Brain microvascular endothelial cell (primary cell): ENCODE results near the gene LRRC26.

Experiments used
- DNase-seq: peaks from one replicate; pipeline ENCODE4 v3.0.0-alpha.2; 2020
- H3K27ac ChIP-seq: fragments of 250-450 bp; sonication (Bioruptor Pico); 2 replicates; pipeline ENCODE4 v1.5.1; 2020; ENCODE audit warnings: mild to moderate bottlenecking, moderate library complexity
- H3K27me3 ChIP-seq: fragments of 250-450 bp; sonication (Bioruptor Pico); replicated peaks from 2 replicates; pipeline ENCODE4 v1.5.1; 2020; ENCODE audit warnings: mild to moderate bottlenecking
- H3K36me3 ChIP-seq: fragments of 250-450 bp; sonication (Bioruptor Pico); replicated peaks from 2 replicates; pipeline ENCODE4 v1.5.1; 2020; ENCODE audit warnings: mild to moderate bottlenecking
- H3K4me3 ChIP-seq: 2 replicates; pipeline ENCODE4 v1.5.1; 2011; ENCODE audit warnings: low read depth, mild to moderate bottlenecking, control low read depth, low read length, moderate library complexity
- in situ Hi-C: cut with HindIII; loops from 2 replicates; pipeline ENCODE4 v1.10.0; 2017; ENCODE audit warnings: low sequenced_read_pairs, low pct_ligation_motif_present
- TF ChIP-seq, protein P1 (sequence below): IDR thresholded peaks from 2 replicates; pipeline ENCODE4 v1.5.1; 2011; ENCODE audit warnings: low read depth, mild to moderate bottlenecking, moderate library complexity, low read length, control low read depth, inconsistent platforms; ENCODE audit errors: missing control alignments

Gene LRRC26

DNA sequence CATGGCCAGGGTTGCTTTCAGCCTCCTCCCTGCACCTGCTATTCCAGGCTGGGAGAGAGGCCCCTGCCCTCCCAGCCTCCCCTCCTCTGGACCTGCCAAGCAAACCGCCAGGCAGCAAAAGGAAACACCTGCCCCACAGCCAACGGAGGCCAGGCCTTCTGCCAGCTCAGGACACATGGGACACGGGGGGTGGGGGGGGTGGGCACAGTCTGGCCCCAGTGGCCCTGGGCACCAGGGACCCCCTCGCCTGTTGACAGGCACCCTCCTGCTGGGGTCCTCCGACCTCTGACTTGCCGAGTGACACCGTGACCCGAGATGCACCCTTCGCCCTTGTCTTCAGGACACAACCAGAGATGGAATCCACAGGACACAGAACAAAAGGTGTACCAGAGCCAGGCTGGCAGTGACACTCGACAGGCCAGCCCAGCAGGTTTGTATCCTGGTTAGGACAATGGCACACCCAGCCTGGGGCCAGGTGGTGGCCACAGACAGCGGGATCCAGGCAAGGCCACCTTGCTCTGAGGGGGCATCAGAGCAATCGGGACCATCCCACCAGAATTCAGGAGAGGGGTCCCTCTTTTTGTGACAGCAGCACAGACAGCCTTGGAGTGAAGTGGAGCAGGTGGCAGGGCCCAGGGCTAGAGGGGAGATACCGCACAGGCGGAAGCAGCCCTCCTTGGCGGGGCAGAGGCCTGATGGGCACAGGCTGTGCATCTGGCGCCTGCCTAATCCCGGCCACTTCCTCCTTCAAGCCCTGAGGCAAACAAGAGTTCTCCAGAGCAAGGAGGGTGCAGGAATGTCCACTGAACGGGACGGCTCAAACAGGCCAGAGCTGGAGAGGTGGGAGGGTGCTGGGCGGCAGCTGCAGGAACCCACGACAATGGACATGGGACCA, 3.3 kb upstream of the LRRC26 start:
- Histone ChIP-seq H3K36me3 (peaks cover 7% of the 10 kb centered on the region), H3K27ac (no peak overlapping the region), H3K4me3 (no peak overlapping the region), H3K27me3 (peaks cover 38% of the 10 kb centered on the region)
- in situ Hi-C loops: no loop called here
- DNase-seq: no peak
- TF ChIP-seq, protein P1, sequence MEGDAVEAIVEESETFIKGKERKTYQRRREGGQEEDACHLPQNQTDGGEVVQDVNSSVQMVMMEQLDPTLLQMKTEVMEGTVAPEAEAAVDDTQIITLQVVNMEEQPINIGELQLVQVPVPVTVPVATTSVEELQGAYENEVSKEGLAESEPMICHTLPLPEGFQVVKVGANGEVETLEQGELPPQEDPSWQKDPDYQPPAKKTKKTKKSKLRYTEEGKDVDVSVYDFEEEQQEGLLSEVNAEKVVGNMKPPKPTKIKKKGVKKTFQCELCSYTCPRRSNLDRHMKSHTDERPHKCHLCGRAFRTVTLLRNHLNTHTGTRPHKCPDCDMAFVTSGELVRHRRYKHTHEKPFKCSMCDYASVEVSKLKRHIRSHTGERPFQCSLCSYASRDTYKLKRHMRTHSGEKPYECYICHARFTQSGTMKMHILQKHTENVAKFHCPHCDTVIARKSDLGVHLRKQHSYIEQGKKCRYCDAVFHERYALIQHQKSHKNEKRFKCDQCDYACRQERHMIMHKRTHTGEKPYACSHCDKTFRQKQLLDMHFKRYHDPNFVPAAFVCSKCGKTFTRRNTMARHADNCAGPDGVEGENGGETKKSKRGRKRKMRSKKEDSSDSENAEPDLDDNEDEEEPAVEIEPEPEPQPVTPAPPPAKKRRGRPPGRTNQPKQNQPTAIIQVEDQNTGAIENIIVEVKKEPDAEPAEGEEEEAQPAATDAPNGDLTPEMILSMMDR: no peak

DNA sequence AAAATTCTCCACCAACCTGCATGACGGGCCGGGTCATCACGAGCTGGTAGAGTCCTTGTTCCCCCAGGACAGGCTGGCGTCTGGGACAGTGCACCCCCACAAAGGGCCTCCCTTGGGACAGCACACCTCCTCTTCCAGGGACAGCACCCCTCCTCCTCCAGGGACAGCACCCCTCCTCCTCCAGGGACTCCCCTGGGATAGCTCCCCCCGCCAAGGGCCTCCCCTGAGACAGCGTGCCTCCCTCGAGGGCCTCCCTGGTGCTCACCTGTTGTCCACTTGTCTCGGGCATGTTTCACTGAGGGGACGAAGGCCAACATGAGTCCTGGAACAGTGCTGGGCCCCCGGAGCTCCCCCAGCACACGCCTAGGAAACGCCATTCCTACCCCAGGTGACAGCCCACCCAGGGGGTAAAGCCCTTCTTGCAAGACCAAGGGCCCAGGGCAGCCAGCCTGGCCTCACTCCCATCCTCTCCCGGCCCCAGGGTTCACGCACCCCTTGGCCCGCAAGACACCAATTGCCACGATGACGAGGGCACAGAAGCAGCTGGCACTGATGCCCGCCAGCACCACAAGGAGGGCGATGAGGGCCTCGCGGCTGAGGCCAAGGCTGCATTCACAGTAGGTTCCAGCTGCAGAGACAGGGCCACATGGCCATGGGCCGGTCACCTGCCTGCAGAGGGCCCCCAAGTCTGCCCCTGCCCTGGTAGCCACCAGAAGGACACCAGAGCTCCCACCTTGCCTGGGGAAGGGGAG, 1.5 kb upstream of the LRRC26 start:
- no peak for DNase-seq
- TF ChIP-seq, protein P1: no peak
- peaks cover 54% of the 10 kb centered on the region for H3K27me3 ChIP-seq
- no peak overlapping the region for H3K4me3 ChIP-seq
- no peaks in the 10 kb centered on the region for H3K36me3 ChIP-seq
- in situ Hi-C loops: no loop called here
- H3K27ac ChIP-seq: no peak overlapping the region

GRCh38 chr9:137170486-137171148, 766 bp upstream of the LRRC26 start:
- in situ Hi-C loops: no loop called here
- peaks cover 61% of the 10 kb centered on the region for H3K27me3 ChIP-seq

GRCh38 chr9:137168904-137169856, 671 bp downstream of the LRRC26 start:
- peaks cover 75% of the 10 kb centered on the region for H3K27me3 ChIP-seq
- no peak overlapping the region for H3K4me3 ChIP-seq
- no peak overlapping the region for H3K27ac ChIP-seq
- TF ChIP-seq, protein P1: no peak
- DNase-seq: peak; percentile 7
- in situ Hi-C loops: no loop called here
- H3K36me3 ChIP-seq: no peaks in the 10 kb centered on the region

More at GRCh38 chr9:137170486-137171148, 766 bp upstream of the LRRC26 start:
- no peak for DNase-seq
- TF ChIP-seq, protein P1: no peak
- Histone ChIP-seq H3K36me3 (no peaks in the 10 kb centered on the region), H3K4me3 (no peak overlapping the region), H3K27ac (no peak overlapping the region)

DNA sequence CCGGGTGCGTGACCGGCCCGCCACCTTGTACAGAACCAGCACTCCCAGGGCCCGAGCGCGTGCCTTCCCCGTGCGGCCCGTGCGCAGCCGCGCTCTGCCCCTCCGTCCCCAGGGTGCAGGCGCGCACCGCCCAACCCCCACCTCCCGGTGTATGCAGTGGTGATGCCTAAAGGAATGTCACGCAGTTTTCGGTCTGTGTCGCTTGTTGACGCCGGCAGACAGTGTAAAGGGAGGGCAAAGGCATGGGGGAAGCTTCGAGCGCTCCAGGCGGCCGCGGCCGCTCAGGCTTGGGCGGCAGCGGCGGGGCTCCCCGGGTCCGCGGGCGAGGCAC, 1.3 kb downstream of the LRRC26 start:
- in situ Hi-C loops: no loop called here
- TF ChIP-seq, protein P1: no peak
- no peak overlapping the region for H3K27ac ChIP-seq
- H3K4me3 ChIP-seq: no peak overlapping the region
- DNase-seq: no peak
- H3K36me3 ChIP-seq: no peaks in the 10 kb centered on the region
- H3K27me3 ChIP-seq: peaks cover 78% of the 10 kb centered on the region
